MM.1S (cell line): Measurements from ENCODE around the gene BRD4.

ENCODE experiments used
- DNase-seq: peaks from one replicate; pipeline ENCODE4 v3.0.0-alpha.2; 2015
- H2AFZ ChIP-seq: fragments of 300-600 bp; sonication (generic); 2 replicates; pipeline ENCODE4 v1.6.0; 2016; ENCODE audit warnings: antibody characterized with exemption, low read length
- H3F3A ChIP-seq: fragments of 300-600 bp; sonication (generic); 2 replicates; pipeline ENCODE4 v1.6.1; 2016; ENCODE audit warnings: mild to moderate bottlenecking, antibody characterized with exemption, low read length, moderate library complexity, mixed read lengths; ENCODE audit not compliant: insufficient read depth
- H3K27ac ChIP-seq: fragments of 300-600 bp; sonication (generic); 2 replicates; pipeline ENCODE4 v1.5.1; 2016; ENCODE audit warnings: mild to moderate bottlenecking, low read length
- H3K27me3 ChIP-seq: fragments of 300-600 bp; sonication (generic); replicated peaks from 2 replicates; pipeline ENCODE4 v1.6.0; 2016; ENCODE audit warnings: low read length; ENCODE audit not compliant: insufficient read depth
- H3K36me3 ChIP-seq: fragments of 300-600 bp; sonication (generic); replicated peaks from 2 replicates; pipeline ENCODE4 v1.6.1; 2016; ENCODE audit warnings: mild to moderate bottlenecking, low read length, mixed read lengths; ENCODE audit not compliant: insufficient read depth
- H3K4me1 ChIP-seq: fragments of 300-600 bp; sonication (generic); 2 replicates; pipeline ENCODE4 v1.6.1; 2016; ENCODE audit warnings: low read length, mixed read lengths
- H3K4me2 ChIP-seq: fragments of 300-600 bp; sonication (generic); 2 replicates; pipeline ENCODE4 v1.6.0; 2016; ENCODE audit warnings: low read depth, low read length
- H3K4me3 ChIP-seq: fragments of 300-600 bp; sonication (generic); 2 replicates; pipeline ENCODE4 v1.5.1; 2016; ENCODE audit warnings: low read length, mixed read lengths
- H3K79me2 ChIP-seq: fragments of 300-600 bp; sonication (generic); 2 replicates; pipeline ENCODE4 v1.6.1; 2016; ENCODE audit warnings: mixed run types, low read length, mixed read lengths
- H3K9ac ChIP-seq: fragments of 300-600 bp; sonication (generic); 2 replicates; pipeline ENCODE4 v1.6.1; 2016; ENCODE audit warnings: low read length, mixed read lengths
- H3K9me2 ChIP-seq: fragments of 300-600 bp; sonication (generic); replicated peaks from 2 replicates; pipeline ENCODE4 v1.6.1; 2016; ENCODE audit warnings: mild to moderate bottlenecking, low read length, mixed read lengths; ENCODE audit not compliant: insufficient read depth
- H3K9me3 ChIP-seq: fragments of 300-600 bp; sonication (generic); replicated peaks from 2 replicates; pipeline ENCODE4 v1.6.1; 2016; ENCODE audit warnings: mild to moderate bottlenecking, low read length, mixed read lengths; ENCODE audit not compliant: insufficient read depth
- H4K20me1 ChIP-seq: fragments of 300-600 bp; sonication (generic); 2 replicates; pipeline ENCODE4 v1.6.1; 2016; ENCODE audit warnings: mild to moderate bottlenecking, low read length, moderate library complexity, mixed read lengths; ENCODE audit not compliant: insufficient read depth
- CTCF ChIP-seq: fragments of 300-600 bp; sonication (generic); IDR thresholded peaks from 2 replicates; pipeline ENCODE4 v1.5.1; 2016; ENCODE audit warnings: antibody characterized with exemption, low read length, mixed read lengths
- EZH2 ChIP-seq: fragments of 300-600 bp; sonication (generic); optimal IDR thresholded peaks from 2 replicates; pipeline ENCODE3; 2017; ENCODE audit warnings: low read depth, mild to moderate bottlenecking, antibody characterized with exemption, low read length, mixed read lengths
- EZH2phosphoT487 ChIP-seq: fragments of 300-600 bp; sonication (generic); IDR thresholded peaks from 2 replicates; pipeline ENCODE4 v1.6.1; 2018; ENCODE audit warnings: antibody characterized with exemption, low read length

Gene BRD4

GRCh38 chr19:15265850-15266248 is 66.5 kb downstream of the BRD4 start:
- Histone ChIP-seq H3K27ac (no peak overlapping the region), H3K9ac (no peak overlapping the region), H3K4me2 (no peak overlapping the region), H3K4me1 (peaks cover under 1% of the 10 kb centered on the region; the same call in 1 of the 2 replicates), H3K36me3 (peaks cover 12% of the 10 kb centered on the region), H4K20me1 (peaks cover 29% of the 10 kb centered on the region), H3K9me3 (no peaks in the 10 kb centered on the region), H3K79me2 (peaks cover 89% of the 10 kb centered on the region), H3F3A (no peaks in the 10 kb centered on the region; the same call in 1 of the 2 replicates), H2AFZ (no peak overlapping the region), H3K27me3 (no peaks in the 10 kb centered on the region), H3K4me3 (no peak overlapping the region), H3K9me2 (no peaks in the 10 kb centered on the region)
- no peak for DNase-seq
- TF ChIP-seq EZH2 (no peak), CTCF (no peak), EZH2phosphoT487 (no peak)

GRCh38 chr19:15265214-15265849 is 67.0 kb downstream of the BRD4 start:
- peaks cover 3% of the 10 kb centered on the region; the same call in 1 of the 2 replicates for H3F3A ChIP-seq
- H4K20me1 ChIP-seq = peaks cover 28% of the 10 kb centered on the region
- TF ChIP-seq CTCF (no peak), EZH2phosphoT487 (no peak), EZH2 (no peak)
- H3K27me3 ChIP-seq = no peaks in the 10 kb centered on the region
- H3K9me3 ChIP-seq = no peaks in the 10 kb centered on the region
- no peak overlapping the region for H3K9ac ChIP-seq
- peaks cover 87% of the 10 kb centered on the region for H3K79me2 ChIP-seq
- no peak overlapping the region for H3K4me3 ChIP-seq
- H2AFZ ChIP-seq = no peak overlapping the region
- H3K4me1 ChIP-seq = peaks cover 6% of the 10 kb centered on the region; the same call in 1 of the 2 replicates
- no peaks in the 10 kb centered on the region for H3K9me2 ChIP-seq
- H3K27ac ChIP-seq = no peak overlapping the region
- peaks cover 12% of the 10 kb centered on the region for H3K36me3 ChIP-seq
- DNase-seq = no peak
- no peak overlapping the region for H3K4me2 ChIP-seq

GRCh38 chr19:15264933-15265206 is 67.5 kb downstream of the BRD4 start:
- Histone ChIP-seq H3K27ac (no peak overlapping the region), H3K4me3 (no peak overlapping the region), H3K27me3 (no peaks in the 10 kb centered on the region), H3K36me3 (peaks cover 12% of the 10 kb centered on the region), H3K4me2 (no peak overlapping the region), H3F3A (peaks cover 3% of the 10 kb centered on the region; the same call in 1 of the 2 replicates), H2AFZ (no peak overlapping the region), H3K9ac (no peak overlapping the region), H3K79me2 (peaks cover 87% of the 10 kb centered on the region), H3K9me3 (no peaks in the 10 kb centered on the region), H3K4me1 (peaks cover 9% of the 10 kb centered on the region; the same call in 1 of the 2 replicates), H4K20me1 (peaks cover 27% of the 10 kb centered on the region), H3K9me2 (no peaks in the 10 kb centered on the region)
- no peak for DNase-seq
- no peak for TF ChIP-seq CTCF
- no peak for TF ChIP-seq EZH2
- TF ChIP-seq EZH2phosphoT487 = no peak
